Sigmoid colon (tissue), 7 donors: ENCODE data around the gene NCKAP5. TPM values are rescaled to one million over a fixed set of nuclear protein-coding genes. Genes with fewer than 3 reads are reported as not detected.

Source experiments
- DNase-seq: peaks from one replicate; pipeline ENCODE4 v3.0.0-alpha.2; 2019
- H3K27ac ChIP-seq, 4 donors: fragments of 200-600 bp; sonication (generic); one replicate each; pipeline ENCODE4 v1.5.1; 2016 to 2019; ENCODE audit warnings: mild to moderate bottlenecking in 1 of 4
- H3K27me3 ChIP-seq, 3 donors: fragments of 200-600 bp; sonication (generic); one replicate each; pipeline ENCODE4 v1.5.1; 2019; ENCODE audit warnings: mild to moderate bottlenecking in 1 of 3
- H3K36me3 ChIP-seq, 4 donors: fragments of 200-600 bp; sonication (generic); one replicate each; pipeline ENCODE4 v1.5.1; 2016 to 2019
- H3K4me1 ChIP-seq, 4 donors: fragments of 200-600 bp; sonication (generic); one replicate each; pipeline ENCODE4 v1.5.1; 2017 to 2019
- H3K4me3 ChIP-seq, 4 donors: fragments of 200-600 bp; sonication (generic); one replicate each; pipeline ENCODE4 v1.5.1; 2017 to 2019; ENCODE audit warnings: mild to moderate bottlenecking in 2 of 4, moderate library complexity in 1 of 4
- H3K9me3 ChIP-seq, 4 donors: fragments of 200-600 bp in 3 of 4; sonication (generic) in 3 of 4; one replicate each; pipeline versions ENCODE4 v1.5.1 to v1.6.1; 2013 to 2019
- EP300 ChIP-seq, 4 donors: sonication (generic); formaldehyde crosslinking; IDR thresholded peaks; one replicate each; pipeline ENCODE4 v1.6.1; 2017; ENCODE audit warnings: antibody characterized with exemption in 4 of 4
- POLR2A ChIP-seq, 2 donors: fragments of 450-650 bp; IDR thresholded peaks; one replicate each; pipeline ENCODE4 v1.6.1; 2016; ENCODE audit warnings: antibody characterized with exemption in 2 of 2, mild to moderate bottlenecking in 2 of 2, moderate library complexity in 2 of 2
- POLR2AphosphoS5 ChIP-seq, 4 donors: sonication (generic); formaldehyde crosslinking; IDR thresholded peaks; one replicate each; pipeline ENCODE4 v1.6.1; 2017; ENCODE audit warnings: antibody characterized with exemption in 4 of 4
- WGBS, 2 donors: extraction: QIAGEN DNeasy Blood & Tissue Kit; methylation state at CpG; one replicate each; pipeline ENCODE4 v1.1.7; 2013; 5-methylcytosine and 5-hydroxymethylcytosine counted together
- intact Hi-C: fragments of 100-400 bp; cut with DNase I; formaldehyde crosslinking; loops from one replicate; pipeline ENCODE4 v1.15.1; 2023
- polyA plus RNA-seq, 3 donors: library from polyadenylated mRNA; stranded (reverse); fragments of 200-250 nt; gene quantifications; one replicate each; pipeline ENCODE4 v1.2.3, GENCODE V29; 2013
- total RNA-seq, 4 donors: library from RNA; depleted of rRNA; stranded (reverse); fragments of >200 nt; gene quantifications; one replicate each; pipeline ENCODE4 v1.1.0, GENCODE V29; 2016
- TF ChIP-seq, protein P1 (sequence below), 4 experiments: fragments of 450-650 bp in 3 of 4; fragments of 200-600 bp in 1 of 4; IDR thresholded peaks; one replicate each; pipeline ENCODE4 v1.5.1; 2016 to 2019; ENCODE audit warnings: antibody characterized with exemption in 4 of 4, mild to moderate bottlenecking in 3 of 4, moderate library complexity in 2 of 4
- donor health status: healthy with polysubstance abuse.
- donor health status: Bipolar disorder and iron deficiency.
- donor health status: healthy.

NCKAP5 gene
- total and polyA plus RNA-seq, 7 donors: under 0.01 to 3.7 (median 0.60) TPM

DNA sequence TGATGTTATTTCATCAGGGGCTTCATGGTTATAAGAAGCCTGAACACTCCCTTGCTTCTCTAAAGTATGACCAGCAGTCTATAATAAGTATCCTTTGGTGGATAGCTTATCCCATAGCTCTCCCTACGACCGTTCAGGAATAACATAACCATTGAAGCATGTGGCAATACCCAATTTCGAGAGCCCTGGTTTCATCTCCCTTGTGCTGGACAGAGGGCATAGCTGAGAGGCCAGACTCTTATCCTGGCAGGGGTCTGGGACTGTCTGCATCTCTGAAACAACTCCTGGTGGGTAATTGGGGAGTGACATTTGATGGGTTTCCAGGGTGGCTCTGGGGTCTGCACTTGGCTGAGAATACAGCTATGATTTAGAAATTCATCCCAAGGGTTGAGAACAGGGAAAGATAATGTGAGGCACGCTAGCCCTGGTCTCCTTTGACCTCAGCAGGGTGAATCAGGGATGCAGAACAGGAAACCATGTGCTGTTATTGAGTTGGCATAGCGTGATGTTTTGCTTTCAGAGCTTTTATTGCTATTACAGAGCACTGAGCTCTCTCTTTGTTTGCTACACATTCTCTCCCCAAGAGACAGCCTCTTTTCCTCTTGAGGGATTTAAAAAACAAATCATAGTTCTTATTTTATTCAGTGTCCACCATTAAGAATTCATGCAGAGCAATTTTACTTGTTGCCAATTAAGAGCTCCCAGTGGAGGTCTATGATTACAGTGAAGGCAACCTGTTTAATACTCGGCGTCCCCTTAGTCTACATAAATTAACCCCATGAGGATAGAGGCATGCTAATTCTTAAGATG lies 274.5 kb downstream of the NCKAP5 start:
- Histone ChIP-seq H3K27ac (no peak overlapping the region), H3K9me3 (no peaks in the 10 kb centered on the region), H3K27me3 (no peaks in the 10 kb centered on the region), H3K4me1 (no peaks in the 10 kb centered on the region), H3K4me3 (no peak overlapping the region), H3K36me3 (no peaks in the 10 kb centered on the region)
- 62 to 75% methylated on average over 7 of the region's 7 CpGs for WGBS, 2 donors
- no peak for DNase-seq
- intact Hi-C loops: no loop called here
- TF ChIP-seq POLR2A (IDR thresholded peaks at IDR 0.05) (no peak), EP300 (IDR thresholded peaks at IDR 0.05) (no peak), POLR2AphosphoS5 (IDR thresholded peaks at IDR 0.05) (no peak)
- TF ChIP-seq, protein P1, sequence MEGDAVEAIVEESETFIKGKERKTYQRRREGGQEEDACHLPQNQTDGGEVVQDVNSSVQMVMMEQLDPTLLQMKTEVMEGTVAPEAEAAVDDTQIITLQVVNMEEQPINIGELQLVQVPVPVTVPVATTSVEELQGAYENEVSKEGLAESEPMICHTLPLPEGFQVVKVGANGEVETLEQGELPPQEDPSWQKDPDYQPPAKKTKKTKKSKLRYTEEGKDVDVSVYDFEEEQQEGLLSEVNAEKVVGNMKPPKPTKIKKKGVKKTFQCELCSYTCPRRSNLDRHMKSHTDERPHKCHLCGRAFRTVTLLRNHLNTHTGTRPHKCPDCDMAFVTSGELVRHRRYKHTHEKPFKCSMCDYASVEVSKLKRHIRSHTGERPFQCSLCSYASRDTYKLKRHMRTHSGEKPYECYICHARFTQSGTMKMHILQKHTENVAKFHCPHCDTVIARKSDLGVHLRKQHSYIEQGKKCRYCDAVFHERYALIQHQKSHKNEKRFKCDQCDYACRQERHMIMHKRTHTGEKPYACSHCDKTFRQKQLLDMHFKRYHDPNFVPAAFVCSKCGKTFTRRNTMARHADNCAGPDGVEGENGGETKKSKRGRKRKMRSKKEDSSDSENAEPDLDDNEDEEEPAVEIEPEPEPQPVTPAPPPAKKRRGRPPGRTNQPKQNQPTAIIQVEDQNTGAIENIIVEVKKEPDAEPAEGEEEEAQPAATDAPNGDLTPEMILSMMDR (IDR thresholded peaks at IDR 0.05): no peak

DNA sequence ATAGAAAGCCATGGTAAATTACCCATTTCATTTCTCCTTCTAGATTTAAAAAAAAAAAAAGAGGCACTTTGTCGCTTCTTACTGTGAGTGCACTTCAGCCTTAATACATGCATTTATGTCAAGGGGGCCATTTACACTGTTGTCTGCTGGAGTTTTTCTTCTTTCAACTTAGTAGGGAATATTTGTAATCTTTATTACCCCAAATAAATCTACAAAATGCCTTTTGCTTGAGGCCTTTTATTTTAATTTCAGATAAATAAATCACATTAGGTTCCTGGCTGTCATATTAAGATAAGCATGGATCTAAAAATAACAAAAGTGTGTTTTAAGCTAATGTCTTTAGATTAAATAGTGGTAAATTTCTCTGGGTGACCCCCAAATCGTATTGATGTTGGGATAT lies 276.0 kb downstream of the NCKAP5 start:
- intact Hi-C loops: no loop called here
- no peak overlapping the region for H3K27ac ChIP-seq
- H3K4me1 ChIP-seq: no peaks in the 10 kb centered on the region
- no peaks in the 10 kb centered on the region for H3K27me3 ChIP-seq
- H3K36me3 ChIP-seq: no peaks in the 10 kb centered on the region
- WGBS, 2 donors: 82 to 84% methylated on average over 2 of the region's 2 CpGs
- no peak for DNase-seq
- H3K4me3 ChIP-seq: no peak overlapping the region
- TF ChIP-seq, protein P1 (IDR thresholded peaks at IDR 0.05): no peak
- no peak for TF ChIP-seq POLR2A (IDR thresholded peaks at IDR 0.05)
- H3K9me3 ChIP-seq: no peaks in the 10 kb centered on the region

DNA sequence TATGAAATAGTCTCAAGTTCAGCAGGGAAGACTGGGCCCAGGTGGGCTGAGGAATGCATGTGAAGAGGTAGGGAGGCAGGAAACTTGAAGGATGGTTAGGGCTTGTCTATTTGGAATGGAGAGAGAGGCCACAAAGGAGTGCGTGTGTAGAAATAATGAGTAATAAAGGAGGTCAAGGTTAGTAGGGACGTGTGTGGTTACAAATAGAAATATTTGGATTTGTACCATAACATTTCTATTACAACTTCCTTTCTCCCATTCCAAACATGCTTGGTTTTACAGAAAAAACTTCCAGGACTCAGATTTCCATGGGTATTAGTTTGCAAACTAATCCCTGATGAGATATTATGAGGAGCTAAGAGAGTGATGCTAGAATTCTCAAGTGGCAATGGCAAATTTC lies 280.6 kb downstream of the NCKAP5 start:
- H3K9me3 ChIP-seq: no peaks in the 10 kb centered on the region
- DNase-seq: no peak

DNA sequence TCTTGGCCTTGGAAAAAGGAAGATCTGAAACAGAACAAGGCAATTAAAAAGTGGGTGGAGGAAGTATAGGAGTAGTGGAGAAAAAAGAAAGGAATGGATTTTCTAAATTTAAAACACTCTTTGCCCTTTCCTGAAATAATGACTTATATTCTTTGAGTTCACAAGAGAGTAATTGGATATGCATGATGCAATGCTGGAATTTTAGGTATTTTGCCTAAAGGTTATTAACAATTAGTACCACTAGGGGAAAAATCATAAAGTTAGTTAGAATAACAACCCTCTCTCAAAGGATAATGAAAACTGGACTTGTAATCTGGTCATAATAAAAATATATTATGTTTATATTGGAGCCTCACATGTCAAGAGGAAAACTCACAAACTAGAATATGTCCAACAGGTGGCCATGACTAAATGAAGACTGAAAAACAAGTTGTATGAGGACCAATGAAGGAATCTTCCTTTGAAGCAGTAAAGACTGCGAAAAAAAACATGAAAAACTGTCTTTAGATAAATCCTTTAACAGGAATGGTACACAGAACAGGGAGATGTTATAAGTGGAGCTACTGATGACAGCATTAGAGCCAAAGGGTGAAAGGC lies 281.8 kb downstream of the NCKAP5 start:
- no peaks in the 10 kb centered on the region for H3K4me1 ChIP-seq
- TF ChIP-seq, protein P1 (IDR thresholded peaks at IDR 0.05): no peak
- TF ChIP-seq EP300 (IDR thresholded peaks at IDR 0.05) (no peak), POLR2AphosphoS5 (IDR thresholded peaks at IDR 0.05) (no peak), POLR2A (IDR thresholded peaks at IDR 0.05) (no peak)
- H3K27ac ChIP-seq: no peak overlapping the region
- H3K36me3 ChIP-seq: no peaks in the 10 kb centered on the region
- intact Hi-C loops: no loop called here
- H3K4me3 ChIP-seq: no peak overlapping the region
- DNase-seq: no peak
- WGBS, 2 donors: 74 to 91% methylated on average over 1 of the region's 1 CpG
- no peaks in the 10 kb centered on the region for H3K27me3 ChIP-seq
- no peaks in the 10 kb centered on the region for H3K9me3 ChIP-seq

More for the DNA sequence above, 280.6 kb downstream of the NCKAP5 start:
- intact Hi-C loops: no loop called here
- TF ChIP-seq EP300 (IDR thresholded peaks at IDR 0.05) (no peak), POLR2AphosphoS5 (IDR thresholded peaks at IDR 0.05) (no peak), POLR2A (IDR thresholded peaks at IDR 0.05) (no peak)
- TF ChIP-seq, protein P1 (IDR thresholded peaks at IDR 0.05): no peak
- Histone ChIP-seq H3K27me3 (no peaks in the 10 kb centered on the region), H3K36me3 (no peaks in the 10 kb centered on the region), H3K27ac (no peak overlapping the region), H3K4me1 (no peaks in the 10 kb centered on the region), H3K4me3 (no peak overlapping the region)
- 79 to 82% methylated on average over 2 of the region's 2 CpGs for WGBS, 2 donors
